GM18507 (cell line): ENCODE results near the gene ANP32B.
"Not testable (repeated sequence)": the region's sequence is repeated elsewhere in the genome, so short reads cannot be mapped to it uniquely, and the experiment has no call there.

ENCODE experiments used
- DNase-seq: peaks from one replicate; pipeline ENCODE4 v3.0.0; 2011; ENCODE audit warnings: low read depth; ENCODE audit not compliant: insufficient read length; ENCODE audit errors: extremely low spot score
- FAIRE-seq: peaks from 2 replicates; lab custom pipeline; 2011; peaks lifted over from hg19 to GRCh38; lab: Jason Lieb, UNC

The ANP32B gene

DNA sequence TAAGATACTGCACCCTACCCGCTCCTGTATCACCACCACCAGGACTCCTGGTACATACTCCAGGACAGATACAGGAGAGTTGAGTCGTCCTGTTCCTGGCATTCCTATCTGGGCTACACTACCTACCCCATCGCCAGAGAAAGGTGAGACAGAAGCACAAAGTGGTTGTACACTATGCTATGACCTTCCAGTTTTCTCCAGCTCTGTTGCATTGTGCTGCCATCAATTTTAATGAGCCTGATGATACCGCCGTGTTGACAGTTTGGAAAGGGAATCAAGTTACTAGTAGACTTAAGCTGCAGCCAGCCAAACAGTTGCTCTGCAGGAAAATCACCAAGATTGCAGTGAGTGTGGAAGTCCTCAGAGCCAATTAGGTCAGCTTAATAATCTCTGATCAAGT is 35.2 kb downstream of the ANP32B start:
- DNase-seq (no peak), FAIRE-seq (no peak)

GRCh38 chr9:98019098-98019497 is 36.0 kb downstream of the ANP32B start:
- FAIRE-seq: no peak
- no peak for DNase-seq

GRCh38 chr9:98019869-98020268 is 36.7 kb downstream of the ANP32B start:
- not testable (repeated sequence) for FAIRE-seq

GRCh38 chr9:98020476-98021145 is 37.5 kb downstream of the ANP32B start:
- no peak for DNase-seq
- FAIRE-seq: no peak

More at GRCh38 chr9:98019869-98020268, 36.7 kb downstream of the ANP32B start:
- DNase-seq: not testable (repeated sequence)

GRCh38 chr9:98021306-98022040 is 38.3 kb downstream of the ANP32B start:
- no peak for DNase-seq
- no peak for FAIRE-seq

DNA sequence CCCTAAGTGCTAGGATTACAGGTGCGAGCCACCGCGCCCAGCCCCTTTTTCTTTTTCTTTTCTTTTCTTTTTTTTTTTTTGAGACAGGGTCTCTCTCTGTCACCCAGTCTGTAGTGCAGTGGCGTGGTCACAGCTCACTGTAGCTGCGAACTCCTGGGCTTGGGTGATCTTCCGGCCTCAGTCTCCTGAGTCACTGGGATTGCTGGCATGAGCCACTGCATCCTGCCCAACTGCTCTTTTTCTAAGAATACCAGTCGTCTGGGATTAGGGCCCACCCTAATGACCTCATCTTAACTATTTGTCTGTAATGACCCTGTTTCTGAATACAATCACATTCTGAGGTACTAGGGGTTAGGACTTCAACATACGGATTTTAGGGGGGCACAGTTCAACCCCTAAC is 39.3 kb downstream of the ANP32B start:
- DNase-seq (no peak), FAIRE-seq (no peak)

DNA sequence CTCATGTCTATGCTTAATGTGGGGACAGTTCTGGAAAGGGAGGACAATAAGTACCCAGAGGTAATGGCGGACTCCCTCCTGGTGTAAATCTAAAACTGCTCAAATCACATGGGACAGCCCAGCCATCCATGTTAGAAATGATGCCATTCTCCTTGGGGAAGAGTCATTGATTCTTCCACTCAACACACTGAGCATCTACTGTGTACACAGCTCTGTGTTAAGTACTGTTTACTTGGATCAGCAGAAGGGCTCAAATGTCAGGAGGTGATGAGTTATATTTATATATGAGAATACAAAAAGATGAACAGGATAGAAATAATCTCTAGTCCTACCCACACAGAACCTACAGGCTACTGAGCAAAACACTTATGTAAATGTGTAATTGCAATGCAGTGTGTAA is 41.6 kb downstream of the ANP32B start:
- DNase-seq (no peak), FAIRE-seq (no peak)

- FAIRE-seq: no peak
Measured at GRCh38 chr9:98031169-98031568, 48.0 kb downstream of the ANP32B start.

GRCh38 chr9:98031935-98032334 is 48.8 kb downstream of the ANP32B start:
- no peak for FAIRE-seq
- DNase-seq: no peak

More at GRCh38 chr9:98031169-98031568, 48.0 kb downstream of the ANP32B start:
- no peak for DNase-seq

- DNase-seq (peak; percentile 48), FAIRE-seq (peak; percentile 92)
Measured at GRCh38 chr9:98034593-98035546, 51.7 kb downstream of the ANP32B start.

DNA sequence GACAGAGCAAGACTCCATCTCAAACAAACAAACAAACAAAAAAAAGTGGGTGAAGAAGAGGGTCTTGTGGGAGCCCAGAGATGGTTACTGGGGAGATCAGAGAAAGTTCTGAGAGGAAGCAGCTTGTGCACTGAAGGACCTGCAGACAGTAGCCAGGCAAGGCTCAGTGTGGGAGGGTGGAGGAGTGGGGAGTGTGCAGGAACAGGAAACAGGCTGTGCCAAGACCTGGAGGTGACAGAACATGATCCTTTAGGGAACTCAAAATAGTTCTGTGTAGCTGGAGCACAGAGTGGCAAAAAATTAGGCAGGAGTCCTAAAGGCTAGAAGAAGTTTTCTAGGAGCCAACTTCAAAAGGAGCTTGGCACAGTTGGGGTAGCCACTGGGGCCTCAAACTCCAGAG is 54.2 kb downstream of the ANP32B start:
- DNase-seq: no peak

GRCh38 chr9:98038958-98039357 is 55.8 kb downstream of the ANP32B start:
- FAIRE-seq (peak; percentile 81), DNase-seq (no peak)

More for the DNA sequence above, 54.2 kb downstream of the ANP32B start:
- FAIRE-seq: no peak

- DNase-seq (no peak), FAIRE-seq (peak; percentile 46)
Measured at GRCh38 chr9:98039607-98040017, 56.5 kb downstream of the ANP32B start.

GRCh38 chr9:98040212-98040611 is 57.1 kb downstream of the ANP32B start:
- FAIRE-seq: no peak
- DNase-seq: no peak

GRCh38 chr9:98043915-98044314 is 60.8 kb downstream of the ANP32B start:
- no peak for FAIRE-seq

GRCh38 chr9:98045234-98046179 is 62.4 kb downstream of the ANP32B start:
- no peak for DNase-seq
- peak; percentile 93 for FAIRE-seq

More at GRCh38 chr9:98043915-98044314, 60.8 kb downstream of the ANP32B start:
- no peak for DNase-seq

- DNase-seq: no peak
- FAIRE-seq: no peak
Measured at GRCh38 chr9:98046180-98046543, 63.0 kb downstream of the ANP32B start.

DNA sequence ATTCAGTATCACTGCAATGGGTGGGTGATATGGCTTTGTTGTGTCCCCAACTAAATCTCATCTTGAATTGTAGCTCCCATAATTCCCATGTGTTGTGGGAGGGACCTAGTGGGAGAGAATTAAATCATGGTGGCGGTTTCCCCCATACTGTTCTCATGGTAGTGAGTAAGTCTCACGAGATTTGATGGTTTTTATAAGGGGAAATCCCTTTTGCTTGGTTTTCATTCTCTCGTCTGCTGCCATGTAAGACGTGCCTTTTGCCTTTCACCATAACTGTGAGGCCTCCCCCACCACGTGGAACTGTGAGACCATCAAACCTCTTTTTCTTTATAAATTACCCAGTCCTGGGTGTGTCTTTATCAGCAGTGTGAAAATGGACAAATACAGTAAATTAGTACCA is 63.9 kb downstream of the ANP32B start:
- FAIRE-seq (no peak), DNase-seq (no peak)
